GM12878 (cell line): ENCODE data around the gene ACSL1. TPM values are rescaled to one million over a fixed set of nuclear protein-coding genes. Genes with fewer than 3 reads are reported as not detected.
A peak's percentile ranks its signal among the peaks of the same experiment; 100 is the strongest.

ENCODE experiments used
- CBX5 ChIP-seq: sonication (generic); IDR thresholded peaks from 2 replicates; pipeline ENCODE4 v1.6.1; 2016; ENCODE audit warnings: low read depth, moderate library complexity, mild to moderate bottlenecking, inconsistent platforms
- EGR1 ChIP-seq, 2 experiments: IDR thresholded peaks; 1 replicate in 1 of 2; 2 replicates in 1 of 2; pipeline ENCODE4 v1.6.1; 2011 to 2012; ENCODE audit warnings: low read depth in 2 of 2, low read length in 2 of 2, borderline replicate concordance in 1 of 2, mild to moderate bottlenecking in 1 of 2, moderate library complexity in 1 of 2
- ELK1 ChIP-seq: IDR thresholded peaks from 2 replicates; pipeline ENCODE4 v1.6.1; 2012; ENCODE audit warnings: low read depth, low read length, improper control_type of control experiment
- FOS ChIP-seq: IDR thresholded peaks from 3 replicates; pipeline ENCODE4 v1.6.1; 2011; ENCODE audit warnings: borderline replicate concordance; ENCODE audit not compliant: insufficient read length; ENCODE audit errors: extremely low read depth
- IKZF1 ChIP-seq: fragments of 450-650 bp; conservative IDR thresholded peaks from 2 replicates; pipeline ENCODE4 v1.6.1; 2017; ENCODE audit warnings: antibody characterized with exemption, mild to moderate bottlenecking
- IKZF2 ChIP-seq, 2 experiments: fragments of 450-650 bp; IDR thresholded peaks; 2 replicates each; pipeline ENCODE4 v1.6.1; 2017; ENCODE audit warnings: mild to moderate bottlenecking in 2 of 2, moderate library complexity in 2 of 2
- MYB ChIP-seq: fragments of 150-350 bp; IDR thresholded peaks from 2 replicates; pipeline ENCODE4 v1.6.1; 2014; ENCODE audit warnings: mild to moderate bottlenecking, low read depth, low read length, borderline replicate concordance
- NR2C2 ChIP-seq: IDR thresholded peaks from 2 replicates; pipeline ENCODE4 v1.6.1; 2011; ENCODE audit warnings: borderline replicate concordance, low read depth; ENCODE audit not compliant: control insufficient read depth, insufficient read length
- NR2F1 ChIP-seq: fragments of 450-650 bp; conservative IDR thresholded peaks from 2 replicates; pipeline ENCODE4 v1.6.1; 2017; ENCODE audit warnings: mild to moderate bottlenecking
- PKNOX1 ChIP-seq: fragments of 450-650 bp; IDR thresholded peaks from 2 replicates; pipeline ENCODE4 v1.6.1; 2016; ENCODE audit warnings: mild to moderate bottlenecking
- RELA ChIP-seq: fragments of 450-650 bp; IDR thresholded peaks from 2 replicates; pipeline ENCODE4 v1.8.0; 2014; ENCODE audit warnings: borderline replicate concordance; ENCODE audit not compliant: partially characterized antibody
- TAF1 ChIP-seq: IDR thresholded peaks from 2 replicates; pipeline ENCODE4 v1.6.1; 2011; ENCODE audit warnings: mild to moderate bottlenecking, low read depth, low read length, borderline replicate concordance
- TARDBP ChIP-seq: IDR thresholded peaks from 2 replicates; pipeline ENCODE4 v1.6.1; 2016; ENCODE audit warnings: borderline replicate concordance
- TCF12 ChIP-seq: IDR thresholded peaks from 2 replicates; pipeline ENCODE4 v1.6.1; 2011; ENCODE audit warnings: low read depth, mild to moderate bottlenecking, low read length
- ZNF274 ChIP-seq: IDR thresholded peaks from one replicate; pipeline ENCODE4 v1.8.0; 2011; ENCODE audit not compliant: insufficient read length, insufficient read depth
- ZNF384 ChIP-seq: IDR thresholded peaks from 2 replicates; pipeline ENCODE4 v1.6.1; 2012; ENCODE audit warnings: low read depth, mild to moderate bottlenecking, low read length, improper control_type of control experiment, borderline replicate concordance
- polyA plus RNA-seq, 11 experiments: library from polyadenylated mRNA; depleted of rRNA in 4 of 11; unstranded in 6 of 11; stranded (reverse) in 5 of 11; fragments of >200 nt; fragmentation: Nextera tagmentation in 4 of 11; fragmentation: Illumina TruSeq in 1 of 11; extraction: Ambion mirVana in 4 of 11; extraction: Trizol in 1 of 11; gene quantifications; 1 replicate in 1 of 11; 2 replicates in 10 of 11; pipeline versions ENCODE4 v1.2.1 to v1.2.3, GENCODE V29; 2011 to 2016; ENCODE audit warnings: inconsistent platforms in 2 of 11, missing spikeins in 2 of 11, low read depth in 1 of 11
- total RNA-seq, 4 experiments: library from RNA; depleted of rRNA in 3 of 4; stranded (reverse); fragments of >200 nt in 3 of 4; fragmentation: Illumina TruSeq in 1 of 4; extraction: Trizol in 1 of 4; gene quantifications; 2 replicates each; pipeline versions ENCODE4 v1.2.1 to v1.2.3, GENCODE V29; 2013 to 2021
- TF ChIP-seq, protein P1 (sequence below): fragments of 450-650 bp; IDR thresholded peaks from 2 replicates; pipeline ENCODE4 v1.6.1; 2016; ENCODE audit warnings: mild to moderate bottlenecking, moderate library complexity, borderline replicate concordance
- TF ChIP-seq, protein P2 (sequence below): IDR thresholded peaks from 2 replicates; pipeline ENCODE4 v1.6.1; 2012; ENCODE audit warnings: improper control_type of control experiment, low read depth, low read length; ENCODE audit not compliant: insufficient replicate concordance

The ACSL1 gene
- total and polyA plus RNA-seq, 10 of the 15 experiments (the other 5 are each of a cell fraction or from before 2014, with no cell fraction given): 30.7 to 68.1 (median 58.7) TPM

DNA sequence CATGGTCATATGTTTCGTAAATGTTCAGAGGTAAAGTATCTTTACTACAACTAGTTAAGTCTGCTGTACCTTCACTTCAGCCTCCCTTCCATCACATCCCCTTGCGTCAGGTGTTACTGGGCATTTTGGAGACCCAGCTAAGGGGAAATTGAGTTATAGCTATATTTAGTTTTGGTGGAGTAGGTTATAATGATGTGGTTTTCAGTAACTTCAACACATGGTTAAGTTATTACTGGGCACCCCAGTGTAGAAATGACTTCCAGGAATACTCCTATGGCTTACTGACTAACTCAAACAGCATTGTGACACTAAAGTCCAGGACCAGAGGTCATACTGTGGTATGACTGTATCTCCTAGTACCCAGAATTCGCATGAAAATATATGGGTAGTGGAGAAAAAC lies 23.4 kb upstream of the ACSL1 start (continued):
- TF ChIP-seq ZNF274 (no peak), IKZF2 (IDR thresholded peaks at IDR 0.05) (peak; percentile 85 to 87), MYB (no peak), NR2F1 (peak; percentile 93), TARDBP (no peak), TCF12 (no peak), ZNF384 (no peak), CBX5 (no peak), NR2C2 (no peak), ELK1 (no peak), RELA (no peak), PKNOX1 (no peak), EGR1 (IDR thresholded peaks at IDR 0.05; ENCODE audit: borderline replicate concordance in 1 of 2, low read depth in 2 of 2, low read length in 2 of 2) (no peak), TAF1 (no peak), IKZF1 (peak; percentile 73), FOS (no peak)
- TF ChIP-seq, protein P1, sequence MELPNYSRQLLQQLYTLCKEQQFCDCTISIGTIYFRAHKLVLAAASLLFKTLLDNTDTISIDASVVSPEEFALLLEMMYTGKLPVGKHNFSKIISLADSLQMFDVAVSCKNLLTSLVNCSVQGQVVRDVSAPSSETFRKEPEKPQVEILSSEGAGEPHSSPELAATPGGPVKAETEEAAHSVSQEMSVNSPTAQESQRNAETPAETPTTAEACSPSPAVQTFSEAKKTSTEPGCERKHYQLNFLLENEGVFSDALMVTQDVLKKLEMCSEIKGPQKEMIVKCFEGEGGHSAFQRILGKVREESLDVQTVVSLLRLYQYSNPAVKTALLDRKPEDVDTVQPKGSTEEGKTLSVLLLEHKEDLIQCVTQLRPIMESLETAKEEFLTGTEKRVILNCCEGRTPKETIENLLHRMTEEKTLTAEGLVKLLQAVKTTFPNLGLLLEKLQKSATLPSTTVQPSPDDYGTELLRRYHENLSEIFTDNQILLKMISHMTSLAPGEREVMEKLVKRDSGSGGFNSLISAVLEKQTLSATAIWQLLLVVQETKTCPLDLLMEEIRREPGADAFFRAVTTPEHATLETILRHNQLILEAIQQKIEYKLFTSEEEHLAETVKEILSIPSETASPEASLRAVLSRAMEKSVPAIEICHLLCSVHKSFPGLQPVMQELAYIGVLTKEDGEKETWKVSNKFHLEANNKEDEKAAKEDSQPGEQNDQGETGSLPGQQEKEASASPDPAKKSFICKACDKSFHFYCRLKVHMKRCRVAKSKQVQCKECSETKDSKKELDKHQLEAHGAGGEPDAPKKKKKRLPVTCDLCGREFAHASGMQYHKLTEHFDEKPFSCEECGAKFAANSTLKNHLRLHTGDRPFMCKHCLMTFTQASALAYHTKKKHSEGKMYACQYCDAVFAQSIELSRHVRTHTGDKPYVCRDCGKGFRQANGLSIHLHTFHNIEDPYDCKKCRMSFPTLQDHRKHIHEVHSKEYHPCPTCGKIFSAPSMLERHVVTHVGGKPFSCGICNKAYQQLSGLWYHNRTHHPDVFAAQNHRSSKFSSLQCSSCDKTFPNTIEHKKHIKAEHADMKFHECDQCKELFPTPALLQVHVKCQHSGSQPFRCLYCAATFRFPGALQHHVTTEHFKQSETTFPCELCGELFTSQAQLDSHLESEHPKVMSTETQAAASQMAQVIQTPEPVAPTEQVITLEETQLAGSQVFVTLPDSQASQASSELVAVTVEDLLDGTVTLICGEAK: no peak
- TF ChIP-seq, protein P2, sequence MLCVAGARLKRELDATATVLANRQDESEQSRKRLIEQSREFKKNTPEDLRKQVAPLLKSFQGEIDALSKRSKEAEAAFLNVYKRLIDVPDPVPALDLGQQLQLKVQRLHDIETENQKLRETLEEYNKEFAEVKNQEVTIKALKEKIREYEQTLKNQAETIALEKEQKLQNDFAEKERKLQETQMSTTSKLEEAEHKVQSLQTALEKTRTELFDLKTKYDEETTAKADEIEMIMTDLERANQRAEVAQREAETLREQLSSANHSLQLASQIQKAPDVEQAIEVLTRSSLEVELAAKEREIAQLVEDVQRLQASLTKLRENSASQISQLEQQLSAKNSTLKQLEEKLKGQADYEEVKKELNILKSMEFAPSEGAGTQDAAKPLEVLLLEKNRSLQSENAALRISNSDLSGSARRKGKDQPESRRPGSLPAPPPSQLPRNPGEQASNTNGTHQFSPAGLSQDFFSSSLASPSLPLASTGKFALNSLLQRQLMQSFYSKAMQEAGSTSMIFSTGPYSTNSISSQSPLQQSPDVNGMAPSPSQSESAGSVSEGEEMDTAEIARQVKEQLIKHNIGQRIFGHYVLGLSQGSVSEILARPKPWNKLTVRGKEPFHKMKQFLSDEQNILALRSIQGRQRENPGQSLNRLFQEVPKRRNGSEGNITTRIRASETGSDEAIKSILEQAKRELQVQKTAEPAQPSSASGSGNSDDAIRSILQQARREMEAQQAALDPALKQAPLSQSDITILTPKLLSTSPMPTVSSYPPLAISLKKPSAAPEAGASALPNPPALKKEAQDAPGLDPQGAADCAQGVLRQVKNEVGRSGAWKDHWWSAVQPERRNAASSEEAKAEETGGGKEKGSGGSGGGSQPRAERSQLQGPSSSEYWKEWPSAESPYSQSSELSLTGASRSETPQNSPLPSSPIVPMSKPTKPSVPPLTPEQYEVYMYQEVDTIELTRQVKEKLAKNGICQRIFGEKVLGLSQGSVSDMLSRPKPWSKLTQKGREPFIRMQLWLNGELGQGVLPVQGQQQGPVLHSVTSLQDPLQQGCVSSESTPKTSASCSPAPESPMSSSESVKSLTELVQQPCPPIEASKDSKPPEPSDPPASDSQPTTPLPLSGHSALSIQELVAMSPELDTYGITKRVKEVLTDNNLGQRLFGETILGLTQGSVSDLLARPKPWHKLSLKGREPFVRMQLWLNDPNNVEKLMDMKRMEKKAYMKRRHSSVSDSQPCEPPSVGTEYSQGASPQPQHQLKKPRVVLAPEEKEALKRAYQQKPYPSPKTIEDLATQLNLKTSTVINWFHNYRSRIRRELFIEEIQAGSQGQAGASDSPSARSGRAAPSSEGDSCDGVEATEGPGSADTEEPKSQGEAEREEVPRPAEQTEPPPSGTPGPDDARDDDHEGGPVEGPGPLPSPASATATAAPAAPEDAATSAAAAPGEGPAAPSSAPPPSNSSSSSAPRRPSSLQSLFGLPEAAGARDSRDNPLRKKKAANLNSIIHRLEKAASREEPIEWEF: no peak
